ENCODE data around the gene PRRC2B.
A peak's percentile ranks its signal among the peaks of the same experiment; 100 is the strongest.
"Not testable (repeated sequence)": the region's sequence is repeated elsewhere in the genome, so short reads cannot be mapped to it uniquely, and the experiment has no call there.

Gene PRRC2B

GRCh38 chr9:131393622-131394463, at the start of gene PRRC2B:
Gene PRRC2B (plus strand): TSS chr9:131394086. CDS start chr9:131430145, 36,059 bp downstream.
- peak; percentile 76 for DNase-seq

GRCh38 chr9:131344931-131345535, 48.9 kb upstream of the PRRC2B start:
- DNase-seq = not testable (repeated sequence)

- DNase-seq = no peak
These were observed 47.3 kb upstream of the PRRC2B start for GRCh38 chr9:131346559-131346958.

GRCh38 chr9:131347376-131348020, 46.4 kb upstream of the PRRC2B start:
- DNase-seq = no peak

GRCh38 chr9:131348631-131349521, 45.0 kb upstream of the PRRC2B start:
- no peak for DNase-seq

- DNase-seq = no peak
These were observed 44.4 kb upstream of the PRRC2B start for GRCh38 chr9:131349522-131349880.

- DNase-seq = peak; percentile 52
These were observed 43.9 kb upstream of the PRRC2B start for GRCh38 chr9:131349881-131350563.

- not testable (repeated sequence) for DNase-seq
These were observed 37.4 kb upstream of the PRRC2B start for GRCh38 chr9:131356479-131356878.

GRCh38 chr9:131358556-131358955, 35.3 kb upstream of the PRRC2B start:
- DNase-seq = no peak

- no peak for DNase-seq
These were observed 32.6 kb upstream of the PRRC2B start for GRCh38 chr9:131361202-131361833.

GRCh38 chr9:131365546-131365945, 28.3 kb upstream of the PRRC2B start:
- DNase-seq = no peak

GRCh38 chr9:131366761-131367401, 27.0 kb upstream of the PRRC2B start:
- DNase-seq = no peak

GRCh38 chr9:131367450-131367849, 26.4 kb upstream of the PRRC2B start:
- no peak for DNase-seq

- DNase-seq = no peak
These were observed 23.2 kb upstream of the PRRC2B start for GRCh38 chr9:131370638-131371037.

GRCh38 chr9:131372599-131372973, 21.3 kb upstream of the PRRC2B start:
- DNase-seq = not testable (repeated sequence)

- DNase-seq = peak; percentile 64
These were observed 19.2 kb upstream of the PRRC2B start for GRCh38 chr9:131374638-131375037.

- DNase-seq = no peak
These were observed 14.8 kb upstream of the PRRC2B start for GRCh38 chr9:131379056-131379455.

GRCh38 chr9:131382850-131383729, 10.8 kb upstream of the PRRC2B start:
- peak; percentile 71 for DNase-seq

GRCh38 chr9:131385296-131385695, 8.6 kb upstream of the PRRC2B start:
- DNase-seq = no peak

GRCh38 chr9:131386281-131386680, 7.6 kb upstream of the PRRC2B start:
- no peak for DNase-seq
